NB4 (cell line): ENCODE measurements around the gene SMTNL1.

Experiments used
- DNase-seq: peaks from one replicate; pipeline ENCODE4 v3.0.0; 2010; ENCODE audit warnings: low read depth
- H3K4me3 ChIP-seq: one replicate; pipeline ENCODE4 v1.5.1; 2011; ENCODE audit warnings: mild to moderate bottlenecking, low read depth, low read length, moderate library complexity
- CTCF ChIP-seq: IDR thresholded peaks from one replicate; pipeline ENCODE4 v1.5.1; 2012; ENCODE audit warnings: low read depth, low read length
- MAX ChIP-seq: IDR thresholded peaks from 2 replicates; pipeline ENCODE4 v1.6.1; 2011; ENCODE audit warnings: low read depth, low read length
- MYC ChIP-seq: IDR thresholded peaks from 2 replicates; pipeline ENCODE4 v1.6.1; 2011; ENCODE audit warnings: low read depth, low read length
- POLR2A ChIP-seq: IDR thresholded peaks from 2 replicates; pipeline ENCODE4 v1.6.1; 2011; ENCODE audit warnings: mild to moderate bottlenecking; ENCODE audit not compliant: insufficient read length; ENCODE audit errors: extremely low read depth

SMTNL1 gene

GRCh38 chr11:57539342-57539741, 1.9 kb downstream of the SMTNL1 start:
- H3K4me3 ChIP-seq: no peak overlapping the region
- no peak for DNase-seq
- TF ChIP-seq CTCF (no peak), POLR2A (no peak), MAX (no peak), MYC (no peak)

- TF ChIP-seq POLR2A (no peak), MYC (no peak), MAX (no peak), CTCF (no peak)
- no peak overlapping the region for H3K4me3 ChIP-seq
- no peak for DNase-seq
These were observed 3.8 kb downstream of the SMTNL1 start for GRCh38 chr11:57541169-57541568.

- H3K4me3 ChIP-seq: no peak overlapping the region
- no peak for TF ChIP-seq MYC
- no peak for TF ChIP-seq MAX
- TF ChIP-seq POLR2A: no peak
- TF ChIP-seq CTCF: no peak
- no peak for DNase-seq
These were observed 5.2 kb downstream of the SMTNL1 start for GRCh38 chr11:57542582-57542981.

- TF ChIP-seq POLR2A: no peak
- TF ChIP-seq MYC: no peak
- TF ChIP-seq MAX: no peak
- no peak for TF ChIP-seq CTCF
- no peak for DNase-seq
- H3K4me3 ChIP-seq: no peak overlapping the region
These were observed 6.2 kb downstream of the SMTNL1 start for GRCh38 chr11:57543593-57543992.

- H3K4me3 ChIP-seq: no peak overlapping the region
- no peak for DNase-seq
- TF ChIP-seq CTCF (no peak), MYC (no peak), MAX (no peak), POLR2A (no peak)
These were observed 7.2 kb downstream of the SMTNL1 start for GRCh38 chr11:57544566-57544965.

- TF ChIP-seq POLR2A (no peak), MAX (no peak), MYC (no peak), CTCF (no peak)
- no peak overlapping the region for H3K4me3 ChIP-seq
- no peak for DNase-seq
These were observed 8.5 kb downstream of the SMTNL1 start for GRCh38 chr11:57545883-57546282.
